GM21723 (cell line): ENCODE data around the gene GAGE12J.
"Not testable (repeated sequence)": the region's sequence is repeated elsewhere in the genome, so short reads cannot be mapped to it uniquely, and the experiment has no call there.

Experiments used
- ATAC-seq: cut with Tn5 transposase; IDR thresholded peaks from one replicate; pipeline ENCODE4 v1.9.1; 2021; ENCODE audit warnings: mild to moderate bottlenecking, moderate library complexity; ENCODE audit not compliant: unreplicated experiment

GAGE12J gene

GRCh38 chrX:49309401-49309981 is 12.3 kb upstream of the GAGE12J start:
- no peak for ATAC-seq

- no peak for ATAC-seq
These were observed 11.5 kb upstream of the GAGE12J start for GRCh38 chrX:49310371-49310770.

- no peak for ATAC-seq
These were observed 9.7 kb upstream of the GAGE12J start for GRCh38 chrX:49312176-49312575.

DNA sequence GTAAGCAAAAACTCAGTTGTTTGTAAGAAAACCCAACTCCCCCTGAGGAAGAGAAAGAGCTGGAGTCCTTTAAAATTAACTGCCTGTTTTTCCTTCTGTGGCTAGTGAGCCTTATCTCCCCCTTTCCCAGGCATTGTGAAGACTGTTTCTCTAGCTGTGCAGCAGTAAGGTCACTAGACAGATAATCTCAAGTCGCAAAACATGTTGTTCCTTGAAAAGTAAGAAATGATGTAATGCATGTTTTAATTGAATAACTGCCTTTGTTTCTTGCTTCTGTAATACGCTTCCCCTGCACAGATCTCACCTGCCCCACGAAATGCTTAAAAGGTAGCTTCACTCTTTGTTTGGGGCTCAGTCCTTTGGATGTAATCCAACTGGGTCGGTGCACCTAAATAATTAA is 5.8 kb upstream of the GAGE12J start:
- ATAC-seq: no peak

DNA sequence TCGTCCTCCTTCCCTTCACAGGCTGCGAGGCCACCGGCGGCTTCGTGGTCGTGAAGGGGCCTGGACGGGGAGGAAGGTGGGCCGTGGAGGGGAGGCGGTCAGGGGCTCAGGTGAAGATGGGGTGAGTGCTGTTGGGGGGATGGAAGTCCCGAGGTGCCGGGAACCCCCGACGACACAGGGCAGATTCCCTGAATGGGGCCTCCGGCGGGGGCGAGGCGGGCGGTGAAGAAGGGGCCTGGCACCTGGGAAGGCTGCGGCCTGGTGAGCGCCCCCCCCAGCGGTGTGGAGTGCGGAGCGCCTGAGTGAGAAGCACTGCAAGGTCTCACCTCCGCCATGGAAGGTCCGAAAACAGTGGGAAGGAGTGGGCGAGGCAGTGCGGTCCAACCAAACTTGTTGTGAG is 429 bp downstream of the GAGE12J start:
- ATAC-seq: not testable (repeated sequence)

DNA sequence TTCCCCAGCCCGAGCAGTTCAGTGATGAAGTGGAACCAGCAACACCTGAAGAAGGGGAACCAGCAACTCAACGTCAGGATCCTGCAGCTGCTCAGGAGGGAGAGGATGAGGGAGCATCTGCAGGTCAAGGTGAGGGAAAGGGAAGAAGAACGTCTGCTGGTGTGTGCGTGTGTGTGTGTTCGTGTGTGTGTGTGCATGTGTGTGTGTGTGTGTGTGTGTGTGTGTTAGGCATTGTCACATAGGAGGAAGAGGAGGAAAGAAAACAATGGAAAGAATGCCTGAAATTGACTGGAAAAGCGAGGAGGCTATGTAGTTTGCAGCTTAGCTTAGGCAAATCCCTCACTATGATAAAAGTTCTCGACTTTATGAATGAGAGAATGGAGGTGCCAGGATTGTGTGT is 1.9 kb downstream of the GAGE12J start:
- not testable (repeated sequence) for ATAC-seq

DNA sequence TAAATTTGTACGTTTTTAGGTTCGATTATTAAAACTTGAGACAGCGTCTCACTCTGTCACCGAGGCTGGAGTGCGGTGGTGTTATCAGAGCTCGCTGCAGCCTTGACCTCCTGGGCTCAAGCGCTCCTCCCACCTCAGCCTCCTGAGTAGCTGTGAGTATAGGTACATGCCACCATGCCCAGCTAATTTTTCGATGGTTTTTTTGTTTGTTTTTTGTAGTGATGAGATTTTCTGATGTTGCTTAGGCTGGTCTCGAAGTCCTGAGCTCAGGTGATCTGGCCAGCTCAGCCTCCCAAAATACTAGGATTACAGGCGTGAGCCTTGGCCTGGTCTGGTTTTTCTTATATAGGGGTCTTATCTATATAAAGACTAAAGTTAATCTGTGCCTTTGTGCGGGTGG is 8.6 kb downstream of the GAGE12J start:
- not testable (repeated sequence) for ATAC-seq

DNA sequence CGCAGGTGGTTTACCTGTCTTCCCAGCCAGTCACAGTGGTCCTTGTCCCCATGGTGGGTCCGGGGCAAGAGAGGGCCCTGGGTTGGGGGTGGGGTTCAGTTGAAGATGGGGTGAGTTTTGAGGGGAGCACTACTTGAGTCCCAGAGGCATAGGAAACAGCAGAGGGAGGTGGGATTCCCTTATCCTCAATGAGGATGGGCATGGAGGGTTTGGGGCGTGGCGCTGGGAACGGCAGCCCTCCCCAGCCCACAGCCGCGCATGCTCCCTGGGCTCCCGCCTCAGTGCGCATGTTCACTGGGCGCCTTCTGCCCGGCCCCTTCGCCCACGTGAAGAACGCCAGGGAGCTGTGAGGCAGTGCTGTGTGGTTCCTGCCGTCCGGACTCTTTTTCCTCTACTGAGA is 9.4 kb downstream of the GAGE12J start, which contains the start of gene GAGE13:
Gene GAGE13 (plus strand): TSS at position 301 of the 400 bp plus-strand sequence. CDS start 1,156 bp downstream, outside the sequence.
- not testable (repeated sequence) for ATAC-seq

- ATAC-seq: not testable (repeated sequence)
These were observed 10.0 kb downstream of the GAGE12J start for GRCh38 chrX:49331841-49332240.

DNA sequence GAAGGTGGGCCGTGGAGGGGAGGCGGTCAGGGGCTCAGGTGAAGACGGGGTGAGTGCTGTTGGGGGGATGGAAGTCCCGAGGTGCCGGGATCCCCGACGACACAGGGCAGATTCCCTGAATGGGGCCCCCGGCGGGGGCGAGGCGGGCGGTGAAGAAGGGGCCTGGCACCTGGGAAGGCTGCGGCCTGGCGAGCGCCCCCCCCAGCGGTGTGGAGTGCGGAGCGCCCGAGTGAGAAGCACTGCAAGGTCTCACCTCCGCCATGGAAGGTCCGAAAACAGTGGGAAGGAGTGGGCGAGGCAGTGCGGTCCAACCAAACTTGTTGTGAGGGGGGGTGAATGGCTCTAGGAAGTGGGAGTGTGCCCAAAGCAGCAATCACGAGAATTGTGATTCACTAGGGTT is 19.6 kb downstream of the GAGE12J start:
- not testable (repeated sequence) for ATAC-seq

DNA sequence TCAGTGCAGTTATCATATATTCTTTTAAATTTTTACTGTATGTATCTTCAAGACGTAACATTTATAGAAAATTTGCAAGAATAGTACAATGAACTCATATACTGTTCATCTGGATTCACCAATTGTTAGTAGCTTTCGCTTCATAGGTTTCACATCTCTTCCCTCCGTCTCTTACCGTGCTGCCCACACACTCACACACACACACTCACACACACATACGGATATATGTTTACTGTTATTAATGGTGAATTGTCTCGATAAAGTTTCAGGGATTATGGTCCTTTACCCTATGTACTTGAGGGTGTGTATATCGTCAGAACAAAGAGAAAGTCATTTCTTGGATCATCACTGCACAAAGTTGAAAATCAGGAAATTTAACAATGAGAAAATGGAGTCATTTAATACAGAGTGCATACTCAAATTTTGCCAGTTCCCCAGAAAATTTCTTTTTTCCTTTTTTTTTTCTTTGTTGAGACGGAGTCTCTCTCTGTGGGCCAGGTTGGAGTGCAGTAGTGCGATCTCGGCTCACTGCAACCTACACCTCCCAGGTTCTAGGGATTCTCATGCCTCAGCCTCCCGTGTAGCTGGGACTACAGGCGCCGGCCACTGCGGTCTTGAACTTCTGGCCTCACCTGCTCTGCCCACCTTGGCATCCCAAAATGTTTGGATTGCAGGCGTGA is 22.8 kb downstream of the GAGE12J start:
- ATAC-seq: not testable (repeated sequence)

GRCh38 chrX:49345402-49345801 is 23.6 kb downstream of the GAGE12J start:
- ATAC-seq: not testable (repeated sequence)

GRCh38 chrX:49346150-49346549 is 24.3 kb downstream of the GAGE12J start:
- ATAC-seq: not testable (repeated sequence)
